Measurements from ENCODE around the gene USP43.

DNA sequence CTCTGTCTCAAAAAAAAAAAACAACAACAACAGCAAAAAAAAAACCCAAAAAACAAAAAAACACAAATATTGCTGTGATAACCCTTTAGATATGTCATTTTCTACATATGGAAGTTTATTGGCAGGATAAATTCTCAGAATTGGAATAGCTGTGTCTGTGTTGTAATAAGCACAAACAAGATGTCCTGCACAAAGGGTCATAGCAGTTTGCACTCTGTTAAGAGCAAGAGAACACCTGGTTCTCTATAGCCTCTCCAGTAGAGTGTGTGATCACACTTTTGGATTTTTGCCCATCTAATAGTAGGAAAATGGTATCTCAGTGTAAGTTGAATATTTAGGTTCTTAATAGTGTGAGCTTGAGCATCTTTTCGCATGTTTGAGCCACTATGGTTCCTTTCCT is 60.4 kb downstream of the USP43 start:
- TF ChIP-seq, protein P1, sequence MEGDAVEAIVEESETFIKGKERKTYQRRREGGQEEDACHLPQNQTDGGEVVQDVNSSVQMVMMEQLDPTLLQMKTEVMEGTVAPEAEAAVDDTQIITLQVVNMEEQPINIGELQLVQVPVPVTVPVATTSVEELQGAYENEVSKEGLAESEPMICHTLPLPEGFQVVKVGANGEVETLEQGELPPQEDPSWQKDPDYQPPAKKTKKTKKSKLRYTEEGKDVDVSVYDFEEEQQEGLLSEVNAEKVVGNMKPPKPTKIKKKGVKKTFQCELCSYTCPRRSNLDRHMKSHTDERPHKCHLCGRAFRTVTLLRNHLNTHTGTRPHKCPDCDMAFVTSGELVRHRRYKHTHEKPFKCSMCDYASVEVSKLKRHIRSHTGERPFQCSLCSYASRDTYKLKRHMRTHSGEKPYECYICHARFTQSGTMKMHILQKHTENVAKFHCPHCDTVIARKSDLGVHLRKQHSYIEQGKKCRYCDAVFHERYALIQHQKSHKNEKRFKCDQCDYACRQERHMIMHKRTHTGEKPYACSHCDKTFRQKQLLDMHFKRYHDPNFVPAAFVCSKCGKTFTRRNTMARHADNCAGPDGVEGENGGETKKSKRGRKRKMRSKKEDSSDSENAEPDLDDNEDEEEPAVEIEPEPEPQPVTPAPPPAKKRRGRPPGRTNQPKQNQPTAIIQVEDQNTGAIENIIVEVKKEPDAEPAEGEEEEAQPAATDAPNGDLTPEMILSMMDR (conservative IDR thresholded peaks at IDR 0.05 in 1 of 2, IDR thresholded peaks at IDR 0.05 in 1 of 2; ENCODE audit: extremely low read depth in 1 of 2, insufficient read depth in 1 of 2, low read depth in 1 of 2, low read length in 2 of 2), result no peak
- no peak for TF ChIP-seq EZH2 (IDR thresholded peaks at IDR 0.05; ENCODE audit: borderline replicate concordance, low read length)
